Activated effector memory CD4-positive, alpha-beta T cell treated with Interleukin-2 at 50 U/mL for 16 hours (primary cell): ENCODE results near the gene RCBTB1.

ENCODE experiments used
- DNase-seq: peaks from one replicate; pipeline ENCODE4 v3.0.0-alpha.2; 2020

RCBTB1 gene

DNA sequence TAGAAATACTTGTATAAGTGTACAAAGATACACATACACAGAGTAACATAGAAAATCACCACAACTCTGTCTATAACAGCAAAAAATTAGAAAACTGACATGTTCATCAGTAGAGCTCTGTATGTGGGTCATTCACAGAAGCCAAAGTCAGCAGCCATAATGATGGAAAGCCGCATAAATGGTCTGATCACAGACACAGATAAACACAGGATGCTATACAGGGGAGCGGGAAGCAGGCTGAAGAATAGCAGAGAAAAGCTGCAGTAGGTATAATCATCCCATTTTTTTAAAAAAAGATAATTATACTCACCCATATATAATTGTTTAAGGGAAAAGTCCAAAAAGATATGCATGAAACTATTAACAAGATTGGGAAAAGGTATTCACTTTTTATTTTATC, 31.5 kb downstream of the RCBTB1 start:
- DNase-seq = no peak

- no peak for DNase-seq
Observed at GRCh38 chr13:49550942-49551644, 34.3 kb downstream of the RCBTB1 start.

- no peak for DNase-seq
Observed at GRCh38 chr13:49549289-49549688, 36.1 kb downstream of the RCBTB1 start.

- DNase-seq = no peak
Observed at GRCh38 chr13:49546561-49546960, 38.8 kb downstream of the RCBTB1 start.

DNA sequence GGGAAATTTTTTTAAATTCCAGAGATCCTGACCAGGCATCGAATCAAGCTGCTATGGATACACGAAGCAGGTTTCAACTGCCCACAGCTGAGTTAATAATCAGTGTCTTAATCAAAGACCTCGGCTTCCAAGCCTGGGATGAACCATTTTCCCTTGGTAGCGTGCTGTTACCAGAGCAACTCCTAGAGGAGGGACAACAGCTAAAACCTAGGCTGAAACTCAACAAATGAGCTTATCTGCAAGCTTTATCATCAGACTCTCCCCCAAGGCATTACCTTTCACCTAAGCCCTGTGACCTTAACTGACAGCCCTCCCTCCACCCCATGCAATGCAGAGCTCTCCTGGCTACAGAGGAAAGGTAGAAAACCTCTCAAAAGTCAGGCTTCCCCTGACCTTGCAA, 39.7 kb downstream of the RCBTB1 start:
- no peak for DNase-seq

GRCh38 chr13:49543656-49544055, 41.7 kb downstream of the RCBTB1 start:
- DNase-seq = no peak

GRCh38 chr13:49540552-49540951, 44.8 kb downstream of the RCBTB1 start:
- DNase-seq = no peak

GRCh38 chr13:49539746-49540145, 45.6 kb downstream of the RCBTB1 start:
- no peak for DNase-seq

DNA sequence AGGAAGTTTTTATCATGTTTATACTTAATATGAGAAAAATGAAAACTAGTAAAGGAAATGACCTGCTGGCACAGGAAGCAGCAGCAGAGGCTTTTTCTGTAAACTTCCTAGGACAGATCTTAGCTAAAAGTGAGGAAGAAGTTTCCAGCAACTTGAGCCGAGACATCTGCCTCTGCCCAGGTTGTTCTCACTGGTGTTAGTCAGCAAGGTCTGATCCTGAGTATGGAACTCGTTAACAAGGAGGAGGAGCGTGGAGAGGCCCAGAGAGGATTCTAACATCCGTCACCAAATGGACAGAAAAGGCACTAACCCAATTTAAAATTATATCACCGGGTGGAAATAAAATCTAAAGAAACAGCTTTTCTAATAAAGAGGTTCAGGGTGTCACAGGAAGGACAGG, 46.0 kb downstream of the RCBTB1 start:
- DNase-seq = no peak

DNA sequence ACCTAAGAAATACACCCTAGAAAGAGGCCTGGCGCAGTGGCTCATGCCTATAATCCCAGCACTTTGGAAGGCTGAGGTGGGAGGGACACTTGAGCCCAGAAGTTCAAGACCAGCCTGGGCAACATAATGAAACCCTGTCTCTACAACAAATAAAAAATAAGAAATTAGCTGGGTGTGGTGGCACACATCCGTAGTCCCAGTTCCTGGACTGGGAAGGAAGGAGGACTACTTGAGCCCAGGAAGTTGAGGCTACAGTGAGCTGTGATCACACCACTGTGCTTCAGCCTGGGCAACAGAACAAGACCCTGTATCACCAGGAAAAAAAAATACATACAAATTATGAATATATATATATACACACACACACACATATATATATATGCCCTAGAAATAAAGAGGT, 47.0 kb downstream of the RCBTB1 start:
- no peak for DNase-seq

DNA sequence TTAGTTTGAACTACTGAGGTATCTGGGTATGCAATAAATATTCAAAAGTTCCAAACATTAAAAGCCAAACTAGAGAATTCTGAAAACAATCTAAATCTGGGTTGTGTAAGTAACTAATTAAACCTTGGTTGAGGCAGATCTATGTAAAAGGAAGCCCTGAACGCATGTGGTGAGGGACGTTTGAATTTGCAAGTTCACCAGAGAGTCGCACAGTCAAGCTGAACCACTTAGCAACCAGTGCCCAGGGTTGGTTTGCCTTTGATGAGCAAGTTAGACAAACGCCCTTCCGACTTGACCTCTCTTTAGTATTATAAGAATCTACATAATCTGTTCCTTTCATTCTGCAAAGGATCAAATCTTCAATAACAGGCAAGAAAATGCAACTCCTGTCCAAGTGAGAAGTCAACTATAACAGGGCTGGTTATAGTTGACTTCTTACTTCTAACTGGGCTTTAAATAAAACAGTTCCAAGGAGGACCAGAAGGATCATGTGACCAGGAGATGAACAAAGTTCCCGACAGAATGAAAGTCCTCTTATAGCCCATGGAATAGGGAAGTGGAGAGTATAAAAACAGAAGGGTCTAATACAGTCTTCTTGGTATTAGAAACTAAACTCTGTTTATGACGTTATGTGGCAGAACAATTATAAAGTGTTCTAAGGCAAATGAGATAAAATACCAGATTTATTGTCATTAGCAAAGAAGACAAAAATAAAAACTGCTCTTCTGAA, 49.0 kb downstream of the RCBTB1 start:
- DNase-seq = no peak

DNA sequence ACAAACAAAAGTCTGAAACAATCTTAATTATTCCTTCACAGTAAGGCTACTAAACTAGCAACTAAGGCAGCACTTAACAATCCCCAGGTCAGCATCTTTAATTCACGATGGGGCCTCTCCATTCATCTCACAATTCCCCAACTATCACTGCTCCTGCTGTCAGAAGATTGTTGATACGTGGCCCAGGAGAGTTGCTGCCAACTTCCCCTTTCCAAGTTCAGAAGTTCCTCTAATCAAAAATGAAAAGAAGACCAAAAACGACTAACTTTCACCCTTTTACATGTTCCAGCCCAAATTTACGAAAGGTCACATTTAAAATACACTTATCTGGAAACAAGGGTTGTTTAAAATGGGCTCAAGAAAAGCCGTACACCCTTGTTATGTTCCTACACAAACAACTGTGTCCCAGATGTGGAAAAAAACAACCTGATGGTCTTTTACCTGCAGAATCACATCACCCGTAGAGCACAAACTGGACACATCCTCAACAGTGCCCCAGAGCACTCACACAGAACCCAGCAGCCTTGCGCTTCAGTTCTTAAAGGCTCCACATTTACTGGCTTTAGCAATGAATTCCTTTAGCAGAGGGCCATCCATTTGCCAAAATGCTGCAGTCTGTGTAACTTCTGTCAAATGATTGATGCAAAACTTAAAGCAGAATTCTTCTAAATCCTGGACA, 51.6 kb downstream of the RCBTB1 start:
- no peak for DNase-seq

DNA sequence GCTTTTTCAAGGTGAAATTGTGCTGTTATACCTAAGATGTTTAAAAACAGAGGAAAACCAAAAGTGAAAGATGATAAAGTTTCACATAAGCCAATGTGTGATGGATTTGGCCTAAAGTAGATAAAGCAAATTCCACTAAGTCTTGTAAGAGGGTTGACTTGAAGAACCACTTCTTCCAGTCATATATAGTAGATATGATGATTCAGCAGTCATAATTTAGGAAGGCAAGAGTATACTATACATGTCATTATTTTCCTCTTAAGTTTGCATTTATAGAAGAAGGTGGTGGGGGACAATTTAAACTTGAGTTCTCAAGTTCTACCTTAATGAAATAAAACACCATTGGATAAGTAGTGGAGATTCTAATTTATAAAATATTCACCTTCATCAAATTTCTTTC, 52.3 kb downstream of the RCBTB1 start:
- no peak for DNase-seq

DNA sequence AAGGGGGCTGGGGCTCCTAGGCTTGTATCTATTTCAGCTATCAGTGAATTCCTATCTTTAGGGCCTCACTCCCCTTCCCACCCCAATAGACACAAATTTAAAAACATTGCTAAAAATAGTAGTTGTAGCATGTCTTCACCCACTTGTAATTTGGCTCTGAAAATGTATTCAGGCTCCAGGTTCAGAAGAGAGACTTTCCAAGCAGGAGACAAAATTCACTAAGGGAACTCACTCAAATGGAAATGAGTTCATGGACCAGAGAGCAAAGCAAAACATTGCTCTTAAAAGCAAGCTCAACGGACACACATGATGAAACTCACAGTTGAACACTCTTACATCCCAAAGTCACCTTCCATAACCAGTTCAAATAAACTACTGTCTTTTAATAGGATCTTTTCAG, 52.8 kb downstream of the RCBTB1 start:
- DNase-seq = no peak

GRCh38 chr13:49530457-49530856, 54.9 kb downstream of the RCBTB1 start:
- no peak for DNase-seq

- DNase-seq = no peak
Observed at GRCh38 chr13:49528161-49528560, 57.2 kb downstream of the RCBTB1 start.

DNA sequence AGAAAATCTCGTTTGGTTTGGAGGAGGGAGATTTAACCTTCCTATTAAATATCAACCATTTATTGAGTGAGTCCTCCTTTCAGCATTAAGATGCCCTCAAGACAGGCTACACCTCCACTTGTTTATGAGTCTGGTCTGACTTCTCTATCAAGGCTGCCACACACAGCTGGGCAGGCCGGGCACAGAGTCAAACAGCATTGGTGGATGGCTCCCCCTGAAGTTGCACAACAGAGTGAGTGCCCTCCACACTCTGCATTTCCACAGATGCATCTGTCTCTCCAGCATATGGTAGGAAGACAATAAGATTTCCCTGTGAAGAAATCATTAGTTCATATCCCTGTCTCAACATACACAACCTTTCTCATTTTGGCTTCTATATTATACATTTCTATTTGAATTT, 58.2 kb downstream of the RCBTB1 start:
- DNase-seq = no peak

- no peak for DNase-seq
Observed at GRCh38 chr13:49524740-49525501, 60.4 kb downstream of the RCBTB1 start.

DNA sequence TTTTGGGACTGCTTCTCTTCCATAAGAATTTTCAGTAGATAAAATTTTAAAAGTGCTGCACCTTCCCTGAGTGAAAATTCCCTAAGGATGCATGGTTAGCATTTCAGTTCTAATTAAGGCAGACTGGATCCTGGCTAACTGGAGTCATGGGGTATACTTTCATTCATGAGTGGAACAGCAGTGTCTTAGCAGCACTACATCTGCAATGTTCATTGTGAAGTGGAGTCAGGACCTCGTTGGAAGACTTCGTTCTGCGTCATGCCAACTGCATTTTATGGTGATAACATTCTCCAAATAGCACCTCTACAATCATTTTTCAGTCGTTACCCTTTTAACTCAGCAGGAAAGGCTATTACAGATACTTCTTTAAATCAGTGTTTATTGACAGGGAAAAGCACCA, 64.1 kb downstream of the RCBTB1 start:
- DNase-seq = no peak

GRCh38 chr13:49517461-49517860, 67.9 kb downstream of the RCBTB1 start:
- DNase-seq = no peak

- DNase-seq = no peak
Observed at GRCh38 chr13:49516467-49516866, 68.9 kb downstream of the RCBTB1 start.

DNA sequence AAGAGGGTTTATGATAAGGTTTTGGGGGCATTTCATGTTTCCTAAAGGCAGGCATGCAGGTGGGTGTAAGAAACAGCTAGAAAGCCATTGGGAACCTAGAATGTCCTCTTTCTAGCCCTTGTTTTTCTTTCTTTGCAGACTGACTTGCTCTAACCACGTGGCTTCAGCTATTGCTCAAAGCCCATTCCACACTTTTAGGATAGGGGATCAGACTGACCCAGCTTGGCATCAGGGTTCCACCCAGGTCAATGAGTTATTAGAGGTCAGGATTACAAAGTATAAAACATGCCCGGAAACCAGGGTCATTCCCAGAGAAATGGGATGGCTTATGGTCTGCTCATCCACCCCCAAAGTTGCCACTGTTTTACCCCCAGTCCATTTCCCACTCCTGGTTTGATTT, 72.8 kb downstream of the RCBTB1 start:
- no peak for DNase-seq

- DNase-seq = no peak
Observed at GRCh38 chr13:49503951-49504350, 81.4 kb downstream of the RCBTB1 start.
